DND-41 (cell line): ENCODE results near the gene ARMC9.

Experiments used
- ATAC-seq: fragments of 200-7000 bp; cut with Tn5 transposase; 3 replicates; pipeline ENCODE4 v1.9.1; 2021; ENCODE audit warnings: low read depth; ENCODE audit not compliant: insufficient read depth
- DNase-seq: peaks from one replicate; pipeline ENCODE4 v3.0.0-alpha.2; 2020
- H2AFZ ChIP-seq: 2 replicates; pipeline ENCODE4 v1.6.0; 2012; ENCODE audit warnings: low read depth, low read length
- H3K27ac ChIP-seq: 2 replicates; pipeline ENCODE4 v1.5.1; 2012; ENCODE audit warnings: low read length, inconsistent platforms
- H3K27me3 ChIP-seq: fragments of 200-600 bp; sonication (generic); 2 replicates; pipeline ENCODE4 v1.6.0; 2012; ENCODE audit warnings: low read length, mild to moderate bottlenecking, inconsistent platforms; ENCODE audit not compliant: insufficient read depth, poor library complexity
- H3K36me3 ChIP-seq: 2 replicates; pipeline ENCODE4 v1.5.1; 2012; ENCODE audit warnings: low read length, inconsistent platforms; ENCODE audit not compliant: insufficient read depth
- H3K4me1 ChIP-seq: 2 replicates; pipeline ENCODE4 v1.5.1; 2012; ENCODE audit warnings: mild to moderate bottlenecking, low read length; ENCODE audit not compliant: insufficient read depth
- H3K4me2 ChIP-seq: 2 replicates; pipeline ENCODE4 v1.6.0; 2012; ENCODE audit warnings: mild to moderate bottlenecking, moderate library complexity, low read length, inconsistent platforms; ENCODE audit not compliant: insufficient read depth
- H3K4me3 ChIP-seq, 2 experiments: fragments of 200-600 bp in 1 of 2; shearing (Covaris generic) in 1 of 2; 2 replicates each; pipeline ENCODE4 v1.5.1; 2012 to 2016; ENCODE audit warnings: inconsistent platforms in 2 of 2, low read length in 2 of 2, mild to moderate bottlenecking in 2 of 2, low read depth in 1 of 2, moderate library complexity in 1 of 2
- H3K79me2 ChIP-seq: 2 replicates; pipeline ENCODE4 v1.6.0; 2012; ENCODE audit warnings: low read length, inconsistent platforms; ENCODE audit not compliant: insufficient read depth
- H3K9ac ChIP-seq: 2 replicates; pipeline ENCODE4 v1.6.0; 2012; ENCODE audit warnings: low read depth, mild to moderate bottlenecking, inconsistent platforms, low read length, moderate library complexity
- H3K9me3 ChIP-seq: 2 replicates; pipeline ENCODE4 v1.5.1; 2012; ENCODE audit warnings: low read length, moderate library complexity, mild to moderate bottlenecking, inconsistent platforms; ENCODE audit not compliant: insufficient read depth, severe bottlenecking
- H4K20me1 ChIP-seq: 2 replicates; pipeline ENCODE4 v1.6.0; 2012; ENCODE audit warnings: low read length; ENCODE audit not compliant: insufficient read depth
- EZH2 ChIP-seq: IDR thresholded peaks from 3 replicates; pipeline ENCODE4 v1.6.1; 2012; ENCODE audit warnings: borderline replicate concordance, low read depth, mild to moderate bottlenecking, moderate library complexity, low read length, inconsistent platforms; ENCODE audit not compliant: severe bottlenecking
- TF ChIP-seq, protein P1 (sequence below): IDR thresholded peaks from 2 replicates; pipeline ENCODE4 v1.5.1; 2012; ENCODE audit warnings: borderline replicate concordance, low read length, moderate library complexity, mild to moderate bottlenecking; ENCODE audit not compliant: poor library complexity, severe bottlenecking; ENCODE audit errors: extremely low read depth

Gene ARMC9

DNA sequence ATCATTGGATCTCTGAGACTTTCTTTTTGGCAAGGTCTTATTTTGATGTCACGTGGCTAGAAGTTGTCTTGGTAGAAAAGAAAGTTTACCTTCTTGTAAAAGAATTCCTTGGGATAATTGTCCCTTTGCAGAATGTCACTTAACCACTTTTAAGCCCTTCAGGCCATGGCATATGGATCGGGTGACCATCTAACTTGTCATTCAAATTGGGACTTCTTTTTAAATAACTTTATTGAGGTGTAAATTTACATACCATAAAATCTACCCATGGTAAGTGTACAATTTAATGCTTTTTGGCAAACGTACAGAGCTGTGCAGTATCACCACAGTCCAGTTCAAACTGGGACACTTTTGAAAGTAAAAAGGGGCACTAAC is 24.6 kb downstream of the ARMC9 start:
- H3K79me2 ChIP-seq = no peaks in the 10 kb centered on the region
- no peak overlapping the region for H3K4me3 ChIP-seq
- TF ChIP-seq, protein P1, sequence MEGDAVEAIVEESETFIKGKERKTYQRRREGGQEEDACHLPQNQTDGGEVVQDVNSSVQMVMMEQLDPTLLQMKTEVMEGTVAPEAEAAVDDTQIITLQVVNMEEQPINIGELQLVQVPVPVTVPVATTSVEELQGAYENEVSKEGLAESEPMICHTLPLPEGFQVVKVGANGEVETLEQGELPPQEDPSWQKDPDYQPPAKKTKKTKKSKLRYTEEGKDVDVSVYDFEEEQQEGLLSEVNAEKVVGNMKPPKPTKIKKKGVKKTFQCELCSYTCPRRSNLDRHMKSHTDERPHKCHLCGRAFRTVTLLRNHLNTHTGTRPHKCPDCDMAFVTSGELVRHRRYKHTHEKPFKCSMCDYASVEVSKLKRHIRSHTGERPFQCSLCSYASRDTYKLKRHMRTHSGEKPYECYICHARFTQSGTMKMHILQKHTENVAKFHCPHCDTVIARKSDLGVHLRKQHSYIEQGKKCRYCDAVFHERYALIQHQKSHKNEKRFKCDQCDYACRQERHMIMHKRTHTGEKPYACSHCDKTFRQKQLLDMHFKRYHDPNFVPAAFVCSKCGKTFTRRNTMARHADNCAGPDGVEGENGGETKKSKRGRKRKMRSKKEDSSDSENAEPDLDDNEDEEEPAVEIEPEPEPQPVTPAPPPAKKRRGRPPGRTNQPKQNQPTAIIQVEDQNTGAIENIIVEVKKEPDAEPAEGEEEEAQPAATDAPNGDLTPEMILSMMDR = no peak
- TF ChIP-seq EZH2 = no peak
- no peak overlapping the region for H3K4me2 ChIP-seq
- H3K9ac ChIP-seq = no peak overlapping the region
- no peak overlapping the region for H2AFZ ChIP-seq
- H3K27me3 ChIP-seq = no peaks in the 10 kb centered on the region
- H3K27ac ChIP-seq = no peak overlapping the region
- DNase-seq (no peak), ATAC-seq (no peak)
- H3K4me1 ChIP-seq = peaks cover 10% of the 10 kb centered on the region
- no peaks in the 10 kb centered on the region for H3K36me3 ChIP-seq
- no peaks in the 10 kb centered on the region for H3K9me3 ChIP-seq
- H4K20me1 ChIP-seq = no peaks in the 10 kb centered on the region

DNA sequence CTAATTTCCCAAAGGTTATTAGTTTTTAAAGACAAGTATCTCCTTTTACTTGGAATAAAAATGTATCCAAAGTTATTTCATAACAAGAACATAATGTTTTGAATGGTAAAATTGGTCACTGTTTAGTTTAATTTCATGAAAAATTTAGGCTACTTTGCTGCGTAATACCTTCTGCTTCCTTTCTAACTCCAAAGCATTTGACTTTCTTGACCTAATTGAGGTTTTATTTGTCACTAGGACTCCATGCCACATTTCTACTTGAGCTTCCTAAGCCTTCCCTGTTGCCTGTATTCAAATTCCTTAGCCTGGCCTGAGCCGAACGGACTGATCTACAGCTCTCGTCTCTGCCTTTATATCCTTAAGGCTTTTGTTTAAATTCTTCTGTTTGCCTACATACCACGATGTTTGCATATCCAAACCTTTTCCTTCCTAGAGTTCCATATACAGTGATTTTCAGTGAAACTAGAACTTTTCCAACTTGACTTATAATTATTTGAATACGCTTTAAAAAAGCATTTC is 25.1 kb downstream of the ARMC9 start:
- H3K4me1 ChIP-seq = peaks cover 11% of the 10 kb centered on the region
- H4K20me1 ChIP-seq = no peaks in the 10 kb centered on the region
- H3K9ac ChIP-seq = no peak overlapping the region
- no peaks in the 10 kb centered on the region for H3K79me2 ChIP-seq
- no peaks in the 10 kb centered on the region for H3K27me3 ChIP-seq
- ATAC-seq = no peak
- no peak for DNase-seq
- no peak overlapping the region for H3K4me2 ChIP-seq
- H3K36me3 ChIP-seq = no peaks in the 10 kb centered on the region
- TF ChIP-seq, protein P1 = no peak
- TF ChIP-seq EZH2 = no peak
- H3K4me3 ChIP-seq = no peak overlapping the region
- no peak overlapping the region for H3K27ac ChIP-seq
- H2AFZ ChIP-seq = no peak overlapping the region
- H3K9me3 ChIP-seq = no peaks in the 10 kb centered on the region

DNA sequence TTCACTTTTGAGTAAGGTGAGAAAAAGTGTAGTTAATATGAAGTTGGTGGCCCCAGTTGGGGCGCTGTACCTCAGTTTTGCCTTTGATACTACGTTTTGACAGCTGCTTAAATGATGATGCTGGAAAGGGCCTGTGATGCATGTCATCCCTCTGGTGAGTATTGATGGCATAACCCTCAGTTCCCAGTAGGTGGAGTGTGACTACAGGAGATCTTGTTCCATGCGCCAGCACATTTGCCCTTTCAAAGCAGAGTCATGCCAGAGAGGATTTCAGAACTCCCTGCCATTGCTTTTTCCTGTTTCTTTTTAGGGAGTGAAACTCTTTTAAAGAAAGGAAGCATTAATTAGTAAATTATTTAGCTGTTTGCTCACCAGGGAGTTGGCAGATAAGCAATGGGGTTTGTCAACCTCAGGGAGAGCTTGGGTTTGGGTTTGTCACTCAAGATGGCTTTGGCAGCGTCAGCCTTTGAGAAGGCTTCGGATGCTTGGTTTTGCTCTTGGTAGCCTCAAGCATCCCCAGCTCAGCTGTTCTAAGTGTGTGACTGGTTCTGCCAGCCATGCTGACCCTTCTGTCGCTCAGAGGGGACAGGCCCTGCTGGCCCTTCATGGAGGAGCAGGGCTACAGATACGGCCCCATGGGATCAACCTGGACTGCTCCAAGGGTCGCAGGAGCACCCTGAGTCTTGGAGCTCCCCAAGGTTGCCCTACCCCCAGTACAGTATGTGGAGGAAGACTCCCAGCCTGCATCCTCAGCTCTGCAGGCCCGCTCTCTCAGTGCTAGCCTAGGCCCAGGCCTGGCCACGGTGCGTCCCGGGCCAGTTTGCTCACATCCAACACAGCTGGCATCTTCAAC is 29.1 kb downstream of the ARMC9 start:
- peak overlapping the region; percentile 54 for H2AFZ ChIP-seq

More for the DNA sequence above, 29.1 kb downstream of the ARMC9 start:
- Histone ChIP-seq H3K27ac (peak overlapping the region; percentile 32; the same call in 1 of the 2 replicates), H3K27me3 (no peaks in the 10 kb centered on the region), H3K4me2 (no peak overlapping the region), H4K20me1 (no peaks in the 10 kb centered on the region), H3K9ac (no peak overlapping the region), H3K4me1 (peaks cover 8% of the 10 kb centered on the region), H3K9me3 (no peaks in the 10 kb centered on the region), H3K36me3 (no peaks in the 10 kb centered on the region), H3K4me3 (no peak overlapping the region), H3K79me2 (no peaks in the 10 kb centered on the region)
- no peak for TF ChIP-seq EZH2
- TF ChIP-seq, protein P1 = peak; percentile 89
- peak; percentile 73 for DNase-seq
- ATAC-seq = peak; percentile 96
